KOPT-K1 (cell line): Measurements from ENCODE around the gene ZNF718.
"Not testable (repeated sequence)": the region's sequence is repeated elsewhere in the genome, so short reads cannot be mapped to it uniquely, and the experiment has no call there.

ENCODE experiments used
- H3K27ac ChIP-seq: fragments of 200-600 bp; sonication (generic); 2 replicates; pipeline ENCODE4 v1.5.1; 2016; ENCODE audit warnings: antibody characterized with exemption, mild to moderate bottlenecking, low read depth, low read length; ENCODE audit not compliant: poor library complexity, severe bottlenecking
- H3K36me3 ChIP-seq: fragments of 200-600 bp; sonication (generic); 2 replicates; pipeline ENCODE4 v1.5.1; 2017; ENCODE audit warnings: antibody characterized with exemption, mild to moderate bottlenecking, low read length, moderate library complexity; ENCODE audit not compliant: insufficient read depth
- H3K9me3 ChIP-seq: fragments of 200-600 bp; sonication (generic); 2 replicates; pipeline ENCODE4 v1.5.1; 2017; ENCODE audit warnings: antibody characterized with exemption, low read length, mild to moderate bottlenecking; ENCODE audit not compliant: insufficient read depth, poor library complexity, severe bottlenecking

Gene ZNF718

DNA sequence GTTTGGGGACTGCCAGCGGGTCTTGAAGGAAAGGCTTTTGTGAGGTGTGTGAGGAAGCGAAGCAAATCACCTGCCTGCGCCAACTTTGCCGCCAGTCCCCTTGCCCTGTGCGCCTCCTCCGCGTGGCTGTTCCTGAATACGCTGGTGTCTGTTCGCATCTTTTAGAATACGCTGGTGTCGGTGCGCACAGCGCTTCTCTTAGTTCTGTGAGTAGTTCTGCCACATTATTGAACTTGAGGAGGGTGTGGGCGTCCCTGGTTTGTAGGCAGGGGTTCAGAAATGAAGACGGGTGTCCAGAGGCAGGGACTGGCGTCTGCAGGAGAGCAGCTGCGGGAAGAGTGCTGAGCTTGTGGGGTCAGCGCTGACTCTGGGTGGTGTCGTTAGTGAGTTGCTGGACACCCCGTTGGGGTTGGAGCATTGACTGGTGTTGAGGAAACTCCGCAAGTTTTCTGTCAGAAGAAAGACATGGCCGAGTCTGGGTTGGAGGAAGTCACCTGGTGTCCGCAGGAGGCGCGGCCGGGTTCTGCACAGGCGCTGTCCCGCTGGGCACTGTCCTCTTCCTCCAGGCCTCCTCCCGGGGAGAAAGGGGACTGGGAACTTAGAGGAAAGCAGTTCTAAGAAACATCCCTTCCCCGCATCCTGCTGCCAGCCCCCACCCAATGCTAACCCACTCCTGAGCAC is 930 bp downstream of the ZNF718 start:
- peaks cover 55% of the 10 kb centered on the region for H3K9me3 ChIP-seq
- H3K27ac ChIP-seq, result peak overlapping the region; percentile 94

DNA sequence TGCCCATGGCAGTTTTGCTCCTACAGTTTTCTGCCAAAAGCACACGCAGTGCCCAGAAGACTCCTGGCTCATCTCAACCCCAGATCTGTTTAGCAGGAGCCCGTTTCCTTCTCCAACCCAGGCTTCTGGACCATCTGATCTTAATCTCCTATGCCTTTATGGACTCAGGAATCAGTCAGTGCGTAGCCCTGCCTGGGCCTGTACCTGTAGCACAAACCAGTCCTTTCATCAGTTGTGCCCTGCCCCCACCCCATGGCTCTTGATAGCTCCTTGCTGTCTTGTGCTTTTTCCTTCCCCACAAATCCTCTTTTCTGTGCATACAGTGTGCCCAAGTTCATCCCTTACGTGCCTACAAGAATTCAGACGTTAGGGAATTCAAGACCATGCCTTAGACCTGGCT is 1.5 kb downstream of the ZNF718 start:
- H3K9me3 ChIP-seq, result peaks cover 49% of the 10 kb centered on the region
- peaks cover 17% of the 10 kb centered on the region for H3K36me3 ChIP-seq
- H3K27ac ChIP-seq, result peak overlapping the region; percentile 94

More for the DNA sequence above, 930 bp downstream of the ZNF718 start:
- peaks cover 17% of the 10 kb centered on the region for H3K36me3 ChIP-seq

DNA sequence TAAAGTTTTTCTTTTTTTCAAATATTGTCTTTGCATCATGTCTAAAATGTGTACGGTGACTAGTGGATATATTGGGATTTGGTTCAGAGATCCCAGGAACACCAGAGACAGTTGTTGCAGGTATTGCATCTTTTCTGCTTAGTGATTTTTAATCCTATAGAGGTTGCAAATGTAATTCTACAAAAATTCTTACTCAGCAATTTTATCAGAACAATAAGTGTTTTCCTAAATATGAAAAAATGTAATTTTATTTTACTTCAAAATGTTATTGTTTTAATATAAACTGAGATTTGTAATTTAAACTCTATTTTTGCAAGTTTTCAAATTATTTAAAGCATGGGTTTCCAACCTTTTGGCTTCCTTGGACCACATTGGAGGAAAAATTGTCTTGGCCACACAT is 8.2 kb downstream of the ZNF718 start:
- peaks cover 46% of the 10 kb centered on the region for H3K36me3 ChIP-seq
- H3K27ac ChIP-seq, result no peak overlapping the region
- H3K9me3 ChIP-seq, result peaks cover 46% of the 10 kb centered on the region

DNA sequence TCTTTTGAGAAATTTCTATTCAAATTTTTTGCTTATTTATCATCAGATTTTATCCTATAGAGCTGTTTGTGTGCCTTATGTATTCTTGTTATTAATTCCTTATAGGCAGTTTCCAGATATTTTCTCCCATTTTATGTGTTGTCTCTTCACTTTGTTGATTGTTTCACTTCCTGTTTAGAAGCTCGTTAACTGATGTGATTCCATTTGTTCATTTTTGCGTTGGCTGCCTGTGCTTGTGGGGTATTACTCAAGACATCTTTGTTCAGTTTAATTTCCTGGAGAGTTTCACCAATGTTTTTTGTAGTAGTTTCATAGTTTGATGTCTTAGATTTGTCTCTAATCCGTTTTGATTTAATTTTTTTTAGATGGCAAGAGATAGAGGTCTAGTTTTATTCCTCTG is 14.6 kb downstream of the ZNF718 start:
- H3K9me3 ChIP-seq, result peaks cover 100% of the 10 kb centered on the region
- H3K27ac ChIP-seq, result no peak overlapping the region
- H3K36me3 ChIP-seq, result peaks cover 100% of the 10 kb centered on the region

DNA sequence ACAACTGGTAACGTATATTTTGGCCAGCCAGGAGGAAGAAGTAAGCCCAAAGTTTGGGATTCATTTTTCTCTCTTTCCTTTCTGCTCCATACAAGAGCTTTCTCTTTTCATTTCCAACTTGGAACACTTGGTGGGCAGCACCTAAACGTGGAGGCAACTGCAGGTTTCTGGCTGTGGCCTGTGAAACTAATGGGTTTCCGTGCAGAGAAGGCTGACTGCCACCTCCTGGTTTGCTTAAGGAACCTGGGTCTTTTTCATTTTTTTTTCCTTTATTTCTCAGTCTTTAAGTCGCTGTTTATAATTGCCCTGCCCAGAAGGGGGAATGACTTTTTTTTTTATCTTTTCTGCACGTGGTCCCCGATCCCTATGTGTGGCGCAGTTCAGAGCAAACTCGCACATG is 15.4 kb downstream of the ZNF718 start:
- Histone ChIP-seq H3K36me3 (peaks cover 100% of the 10 kb centered on the region), H3K9me3 (peaks cover 100% of the 10 kb centered on the region), H3K27ac (no peak overlapping the region)

DNA sequence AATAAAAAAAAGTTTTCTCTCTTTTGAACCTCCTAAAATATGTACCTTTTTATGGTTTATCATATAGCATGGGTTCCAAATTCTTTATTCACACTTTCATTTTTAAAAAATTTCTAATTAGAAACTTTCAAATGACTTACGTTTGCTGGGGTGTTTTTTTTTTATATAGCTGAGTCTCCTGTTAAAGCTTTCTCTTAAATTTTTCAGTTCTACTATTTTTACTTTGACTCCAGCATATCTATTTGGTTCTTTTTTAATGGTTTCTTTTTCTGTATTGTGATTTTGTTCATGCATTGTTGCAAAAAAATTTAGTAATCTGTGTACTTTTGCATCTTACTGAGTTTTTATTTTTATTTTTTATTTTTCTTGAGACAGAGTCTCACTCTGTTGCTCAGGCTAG is 22.3 kb downstream of the ZNF718 start:
- Histone ChIP-seq H3K36me3 (peaks cover 94% of the 10 kb centered on the region), H3K9me3 (peaks cover 100% of the 10 kb centered on the region), H3K27ac (no peak overlapping the region)

DNA sequence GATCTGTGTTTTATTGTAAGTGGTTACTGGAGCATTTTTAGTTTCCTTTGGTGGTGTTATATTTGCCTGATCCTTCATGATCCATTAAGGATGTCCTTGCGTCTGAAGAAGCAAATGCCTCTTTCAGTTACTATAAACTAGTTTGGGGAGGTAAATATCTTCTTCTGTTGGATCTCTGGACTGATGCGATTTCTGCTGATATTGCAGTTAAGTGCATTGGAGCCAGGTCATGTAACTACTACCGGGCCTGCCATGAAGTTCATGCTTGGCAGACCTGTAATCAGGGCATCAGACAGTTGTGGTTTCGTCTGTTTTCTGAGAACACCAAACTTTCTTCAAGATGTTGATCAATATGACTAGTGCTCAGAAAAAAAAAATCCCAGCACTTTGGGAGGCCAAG is 22.9 kb downstream of the ZNF718 start:
- Histone ChIP-seq H3K36me3 (peaks cover 89% of the 10 kb centered on the region), H3K27ac (no peak overlapping the region), H3K9me3 (peaks cover 98% of the 10 kb centered on the region)

DNA sequence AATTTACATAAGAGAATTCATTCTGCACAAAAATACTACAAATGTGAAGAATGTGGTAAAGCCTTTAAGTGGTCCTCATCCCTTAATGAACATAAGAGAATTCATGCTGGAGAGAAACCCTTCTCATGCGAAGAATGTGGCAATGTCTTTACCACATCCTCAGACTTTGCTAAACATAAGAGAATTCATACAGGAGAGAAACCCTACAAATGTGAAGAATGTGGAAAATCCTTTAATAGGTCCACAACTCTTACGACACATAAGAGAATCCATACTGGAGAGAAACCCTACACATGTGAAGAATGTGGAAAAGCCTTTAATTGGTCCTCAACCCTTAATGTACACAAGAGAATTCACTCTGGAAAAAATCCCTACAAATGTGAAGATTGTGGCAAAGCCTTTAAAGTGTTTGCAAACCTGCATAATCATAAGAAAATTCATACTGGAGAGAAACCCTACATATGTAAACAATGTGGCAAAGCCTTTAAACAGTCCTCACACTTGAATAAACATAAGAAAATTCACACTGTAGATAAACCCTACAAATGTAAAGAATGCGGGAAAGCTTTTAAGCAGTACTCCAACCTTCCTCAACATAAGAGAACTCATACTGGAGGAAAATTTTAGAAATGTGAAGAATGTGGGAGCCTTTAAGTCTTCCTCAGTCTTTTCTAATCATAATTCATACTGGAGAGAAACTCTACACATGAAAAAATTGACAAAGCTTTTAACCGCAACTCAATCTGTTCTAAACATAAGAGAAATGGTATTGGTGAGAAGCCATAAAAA is 37.4 kb downstream of the ZNF718 start:
- Histone ChIP-seq H3K27ac (no peak overlapping the region), H3K36me3 (peaks cover 52% of the 10 kb centered on the region), H3K9me3 (peaks cover 94% of the 10 kb centered on the region)

DNA sequence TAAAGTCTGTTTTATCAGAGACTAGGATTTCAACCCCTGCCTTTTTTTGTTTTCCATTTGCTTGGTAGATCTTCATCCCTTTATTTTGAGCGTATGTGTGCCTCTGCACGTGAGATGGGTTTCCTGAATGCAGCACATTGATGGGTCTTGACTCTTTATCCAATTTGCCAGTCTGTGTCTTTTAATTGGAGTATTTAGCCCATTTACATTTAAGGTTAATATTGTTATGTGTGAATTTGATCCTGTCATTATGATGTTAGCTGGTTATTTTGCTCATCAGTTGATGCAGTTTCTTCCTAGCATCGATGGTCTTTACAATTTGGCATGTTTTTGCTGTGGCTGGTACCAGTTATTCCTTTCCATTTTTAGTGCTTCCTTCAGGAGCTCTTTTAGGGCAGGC is 45.3 kb downstream of the ZNF718 start:
- peaks cover 81% of the 10 kb centered on the region for H3K9me3 ChIP-seq

DNA sequence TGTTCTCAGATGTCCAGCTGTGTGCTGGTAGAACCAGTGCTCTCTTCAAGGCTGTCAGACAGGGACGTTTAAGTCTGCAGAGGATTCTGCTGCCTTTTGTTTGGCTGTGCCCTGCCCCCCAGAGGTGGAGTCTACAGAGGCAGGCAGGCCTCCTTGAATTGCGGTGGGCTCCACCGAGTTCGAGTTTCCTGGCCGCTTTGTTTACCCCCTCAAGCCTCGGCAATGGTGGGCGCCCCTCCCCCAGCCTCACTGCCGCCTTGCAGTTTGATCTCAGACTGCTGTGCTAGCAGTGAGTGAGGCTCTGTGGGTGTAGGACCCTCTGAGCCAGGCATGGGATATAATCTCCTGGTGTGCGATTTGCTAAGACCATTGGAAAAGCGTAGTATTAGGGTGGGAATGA is 47.0 kb downstream of the ZNF718 start:
- H3K36me3 ChIP-seq, result peaks cover 20% of the 10 kb centered on the region
- H3K27ac ChIP-seq, result not testable (repeated sequence)
- peaks cover 83% of the 10 kb centered on the region for H3K9me3 ChIP-seq

More for the DNA sequence above, 45.3 kb downstream of the ZNF718 start:
- H3K27ac ChIP-seq, result not testable (repeated sequence)
- peaks cover 25% of the 10 kb centered on the region for H3K36me3 ChIP-seq

DNA sequence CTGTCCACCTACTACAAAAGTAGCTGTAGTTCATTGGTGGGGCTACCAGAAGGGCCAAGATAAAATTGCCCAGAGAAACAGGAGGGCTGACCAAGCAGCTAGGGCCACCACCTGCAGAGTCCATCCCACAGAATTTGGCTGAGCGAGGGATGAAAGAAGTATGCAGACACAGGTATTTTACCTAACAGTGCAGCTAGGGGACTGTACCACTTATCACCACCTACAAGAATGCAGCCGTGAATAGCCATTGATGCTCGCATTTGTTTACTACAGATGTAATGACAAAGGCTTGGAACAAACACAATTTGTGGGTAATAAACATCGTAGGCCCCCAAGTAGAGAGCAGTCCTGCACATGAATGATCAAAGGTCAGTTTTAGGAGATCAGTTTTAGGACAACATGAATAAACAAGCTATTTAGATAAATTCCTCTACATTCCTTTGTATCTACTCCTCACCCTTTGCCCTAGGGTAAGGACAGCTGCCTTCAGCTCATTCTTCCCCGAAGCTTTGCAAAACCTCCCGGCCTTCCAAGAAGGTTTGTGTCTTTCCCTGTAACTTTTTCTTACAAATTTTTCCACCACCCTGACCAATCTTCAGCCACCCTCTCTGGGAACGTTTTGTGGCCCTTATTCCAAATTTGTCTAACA is 49.5 kb downstream of the ZNF718 start:
- Histone ChIP-seq H3K27ac (no peak overlapping the region), H3K9me3 (peaks cover 89% of the 10 kb centered on the region), H3K36me3 (peaks cover 24% of the 10 kb centered on the region)

DNA sequence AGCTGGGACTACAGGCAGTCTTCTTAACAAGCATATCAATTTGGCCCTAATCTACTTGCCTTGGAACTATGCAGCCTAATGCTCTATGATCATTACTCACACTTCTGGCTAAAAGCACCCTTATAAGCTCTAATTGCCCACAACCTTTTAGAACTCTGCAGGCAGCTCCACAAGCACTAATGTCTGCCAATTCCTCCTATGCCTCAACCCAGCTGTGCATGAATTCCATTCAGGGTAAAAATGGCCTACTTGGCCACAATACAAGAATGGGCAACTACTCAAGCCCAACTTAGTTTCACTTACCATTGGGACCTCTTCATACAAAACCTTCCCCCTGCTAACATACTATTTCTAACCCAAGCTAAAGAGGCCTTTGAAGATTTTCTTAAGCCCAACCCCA is 51.7 kb downstream of the ZNF718 start:
- H3K36me3 ChIP-seq, result peaks cover 22% of the 10 kb centered on the region
- H3K9me3 ChIP-seq, result peaks cover 98% of the 10 kb centered on the region
- H3K27ac ChIP-seq, result no peak overlapping the region

DNA sequence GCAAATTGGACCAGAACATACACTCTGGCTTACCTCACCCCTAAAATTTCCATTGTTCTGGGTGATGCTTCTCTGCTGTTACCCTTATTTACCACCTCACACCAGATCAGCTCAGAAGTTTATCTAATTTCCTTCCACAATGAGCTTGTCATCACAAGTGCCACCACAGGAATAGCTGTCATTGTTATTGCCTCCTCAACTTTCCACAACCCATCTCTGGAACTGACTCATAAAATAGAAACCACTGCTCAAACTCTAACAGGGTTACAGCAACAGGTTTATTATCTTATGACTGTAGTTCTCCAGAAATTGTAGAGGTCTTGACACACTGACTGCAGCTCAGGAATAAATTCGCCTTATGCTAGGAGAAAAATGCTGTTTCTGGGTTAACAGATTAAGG is 52.7 kb downstream of the ZNF718 start:
- H3K36me3 ChIP-seq, result peaks cover 19% of the 10 kb centered on the region
- H3K9me3 ChIP-seq, result peaks cover 97% of the 10 kb centered on the region
- H3K27ac ChIP-seq, result no peak overlapping the region

DNA sequence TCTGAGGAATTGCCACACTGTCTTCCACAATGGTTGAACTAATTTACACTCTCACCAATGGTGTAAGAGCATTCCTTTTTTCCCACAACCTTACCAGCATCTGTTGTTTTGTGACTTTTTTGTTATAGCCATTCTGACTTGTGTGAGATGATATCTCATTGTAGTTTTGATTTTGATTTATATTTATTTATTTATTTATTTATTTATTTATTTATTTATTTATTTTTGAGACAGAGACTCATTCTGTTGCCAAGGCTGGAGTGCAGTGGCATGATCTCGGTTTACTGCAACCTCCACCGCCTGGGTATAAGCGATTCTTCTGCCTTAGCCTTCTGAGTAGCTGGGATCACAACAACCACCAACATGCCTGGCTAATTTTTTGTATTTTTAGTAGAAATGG is 57.9 kb downstream of the ZNF718 start:
- not testable (repeated sequence) for H3K27ac ChIP-seq, H3K36me3 ChIP-seq
- peaks cover 97% of the 10 kb centered on the region for H3K9me3 ChIP-seq

DNA sequence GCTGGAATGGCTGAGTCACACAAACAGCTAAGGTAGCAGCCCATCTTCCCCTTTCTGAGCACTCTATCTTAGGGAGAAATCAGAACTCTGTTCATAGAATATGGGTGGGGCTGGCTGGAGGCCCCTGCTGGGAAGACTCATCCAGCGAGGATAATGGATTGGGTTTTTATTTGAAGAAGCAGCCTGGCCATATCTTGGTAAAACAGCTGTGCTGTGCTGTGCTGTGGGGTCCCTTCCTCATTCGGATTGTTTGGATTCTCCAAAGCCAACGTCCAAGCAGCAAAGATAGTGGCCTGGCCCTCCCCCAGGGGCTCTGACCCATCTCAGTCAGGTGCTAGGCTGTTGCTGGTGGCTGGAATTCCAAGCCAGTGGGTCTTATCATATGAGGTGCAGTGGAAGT is 63.8 kb downstream of the ZNF718 start:
- Histone ChIP-seq H3K9me3 (peaks cover 91% of the 10 kb centered on the region), H3K36me3 (0 out of 2 replicates have a peak, but pooled peaks cover 5% of the 10 kb centered on the region), H3K27ac (no peak overlapping the region)
